Measurements from ENCODE around the gene LNX2. TPM values are rescaled to one million over a fixed set of nuclear protein-coding genes. Genes with fewer than 3 reads are reported as not detected.

The LNX2 gene
- total RNA-seq (10 to 100 TPM in 2 of 5 donors, 1 to 10 TPM in 3; 5.0 to 11.8 (median 9.8) TPM), total RNA-seq (11.0 to 46.3 (median 18.4) reads per million in 29 experiments)
- 9.2 TPM for total RNA-seq (2013)

- Mint-ChIP-seq H3K4me3 (peak within 1 kb of the TSS; percentile 91 to 94 (median 93)), H3K36me3 (peaks cover 24% of the 10 kb centered on the region)
These were observed at the start of gene LNX2 for GRCh38 chr13:27620377-27621115. Gene LNX2, minus strand, starts transcription at chr13:27620529. Its CDS starts 38,826 bp downstream, at chr13:27581703.

GRCh38 chr13:27667946-27668345 lies 47.6 kb upstream of the LNX2 start:
- ChIA-PET CTCF (interaction anchor here (0.6 to 0.7 kb wide), 2 partner anchors 124 to 506 kb away, joined by 5 read pairs; no protein-coding TSS in a partner anchor), POLR2A (interaction anchor here in 1 of 2 donors (0.6 kb wide), 2 partner anchors 18 to 124 kb away, joined by 5 to 8 read pairs; no protein-coding TSS in a partner anchor)
- H3K27me3 Mint-ChIP-seq = no peaks in the 10 kb centered on the region
- Histone ChIP-seq H3K4me1 (ENCODE audit: control insufficient read depth in 1 of 2, extremely low read depth in 1 of 2, insufficient read depth in 2 of 2, low read length in 2 of 2) (no peaks in the 10 kb centered on the region), H3K36me3 (ENCODE audit: control insufficient read depth in 2 of 2, extremely low read depth in 1 of 2, insufficient read depth in 1 of 2, low read length in 1 of 2) (peaks cover 6 to 10% of the 10 kb centered on the region in 2 donors), H3K27ac (ENCODE audit: low read length) (no peak overlapping the region), H3K4me3 (ENCODE audit: control insufficient read depth in 1 of 2, extremely low read depth in 1 of 2, low read length in 1 of 2) (no peak overlapping the region), H3K27me3 (replicated peaks in 1 of 2; ENCODE audit: control insufficient read depth in 2 of 2, extremely low read depth in 1 of 2, insufficient read depth in 2 of 2, low read length in 1 of 2) (no peaks in the 10 kb centered on the region), H3K9me3 (no peaks in the 10 kb centered on the region)
- WGBS (ENCODE audit: insufficient coverage) = no CpG with 5 or more reads among the region's 2 CpGs
- no peak overlapping the region for H3K27ac Mint-ChIP-seq
- peaks cover 0 to 4% (median 0%) of the 10 kb centered on the region in 3 donors for H3K4me1 Mint-ChIP-seq
- peaks cover 0 to 3% (median 0%) of the 10 kb centered on the region in 3 donors for H3K9me3 Mint-ChIP-seq
- no peak overlapping the region for H3K4me3 Mint-ChIP-seq
- H3K36me3 Mint-ChIP-seq = peaks cover 10% of the 10 kb centered on the region
- DNase-seq = no peak
- ATAC-seq (replicated peaks in 1 of 4) = no peak

More at GRCh38 chr13:27620377-27621115, at the start of gene LNX2:
- under 1% methylated on average over 68 of the region's 79 CpGs for WGBS (ENCODE audit: insufficient coverage)
- peak within 1 kb of the TSS; percentile 91 to 92 for H3K4me3 ChIP-seq (ENCODE audit: control insufficient read depth in 1 of 2, extremely low read depth in 1 of 2, low read length in 1 of 2)
- POLR2A ChIA-PET = interaction anchor here (0.5 to 2.1 kb wide), 8 partner anchors 18 to 1097 kb away, joined by 3 to 10 read pairs (median 3); partner anchors contain the start of genes GTF3A (in 1 of the 2) and MTIF3 (in 1 of the 2)
- H3K27me3 ChIP-seq (replicated peaks in 1 of 2; ENCODE audit: control insufficient read depth in 2 of 2, extremely low read depth in 1 of 2, insufficient read depth in 2 of 2, low read length in 1 of 2) = no peaks in the 10 kb centered on the region
- peak; percentile 86 to 98 (median 94) for DNase-seq
- Mint-ChIP-seq H3K4me1 (peaks cover 62 to 68% (median 67%) of the 10 kb centered on the region in 3 donors), H3K9me3 (no peaks in the 10 kb centered on the region), H3K27me3 (no peaks in the 10 kb centered on the region), H3K27ac (peak within 1 kb of the TSS; percentile 92 to 96)
- H3K9me3 ChIP-seq = no peaks in the 10 kb centered on the region
- CTCF ChIA-PET = interaction anchor here (0.6 to 1.3 kb wide), 10 partner anchors 9 to 1991 kb away, joined by 3 to 6 read pairs (median 3); no protein-coding TSS in a partner anchor
- ATAC-seq (replicated peaks in 1 of 4) = peak; percentile 83 to 86 (median 84)
- peak within 1 kb of the TSS; percentile 96 for H3K27ac ChIP-seq (ENCODE audit: low read length)
- peaks cover 0 to 10% of the 10 kb centered on the region in 2 donors for H3K36me3 ChIP-seq (ENCODE audit: control insufficient read depth in 2 of 2, extremely low read depth in 1 of 2, insufficient read depth in 1 of 2, low read length in 1 of 2)
- peaks cover 21 to 24% of the 10 kb centered on the region in 2 experiments for H3K4me1 ChIP-seq (ENCODE audit: control insufficient read depth in 1 of 2, extremely low read depth in 1 of 2, insufficient read depth in 2 of 2, low read length in 2 of 2)

- DNase-seq = no peak
- Histone ChIP-seq H3K4me1 (ENCODE audit: control insufficient read depth in 1 of 2, extremely low read depth in 1 of 2, insufficient read depth in 2 of 2, low read length in 2 of 2) (no peaks in the 10 kb centered on the region), H3K36me3 (ENCODE audit: control insufficient read depth in 2 of 2, extremely low read depth in 1 of 2, insufficient read depth in 1 of 2, low read length in 1 of 2) (peaks cover 6 to 10% of the 10 kb centered on the region in 2 donors), H3K27ac (ENCODE audit: low read length) (no peak overlapping the region), H3K27me3 (replicated peaks in 1 of 2; ENCODE audit: control insufficient read depth in 2 of 2, extremely low read depth in 1 of 2, insufficient read depth in 2 of 2, low read length in 1 of 2) (no peaks in the 10 kb centered on the region), H3K9me3 (no peaks in the 10 kb centered on the region), H3K4me3 (ENCODE audit: control insufficient read depth in 1 of 2, extremely low read depth in 1 of 2, low read length in 1 of 2) (no peak overlapping the region)
- no peak for ATAC-seq (replicated peaks in 1 of 4)
- H3K27me3 Mint-ChIP-seq = no peaks in the 10 kb centered on the region
- CTCF ChIA-PET = no interaction called here
- H3K27ac Mint-ChIP-seq = no peak overlapping the region
- peaks cover 10% of the 10 kb centered on the region for H3K36me3 Mint-ChIP-seq
- H3K4me1 Mint-ChIP-seq = peaks cover 0 to 7% (median 2%) of the 10 kb centered on the region in 3 donors
- no peaks in the 10 kb centered on the region for H3K9me3 Mint-ChIP-seq
- no peak overlapping the region for H3K4me3 Mint-ChIP-seq
- 93% methylated on average over 3 of the region's 3 CpGs for WGBS (ENCODE audit: insufficient coverage)
- POLR2A ChIA-PET = no interaction called here
These were observed 46.6 kb upstream of the LNX2 start for GRCh38 chr13:27666951-27667350.

GRCh38 chr13:27665761-27666160 lies 45.4 kb upstream of the LNX2 start:
- DNase-seq (no peak), ATAC-seq (replicated peaks in 1 of 4) (no peak)
- CTCF ChIA-PET = interaction anchor here in 1 of 2 donors (0.5 kb wide), 1 partner anchor 288 kb away, joined by 3 read pairs; no protein-coding TSS in a partner anchor
- no peak overlapping the region for H3K27ac ChIP-seq (ENCODE audit: low read length)
- Mint-ChIP-seq H3K4me1 (peaks cover 0 to 9% (median 2%) of the 10 kb centered on the region in 3 donors), H3K9me3 (no peaks in the 10 kb centered on the region), H3K27ac (no peak overlapping the region), H3K4me3 (no peak overlapping the region), H3K27me3 (no peaks in the 10 kb centered on the region), H3K36me3 (peaks cover 10% of the 10 kb centered on the region)
- 97% methylated on average over 19 of the region's 19 CpGs for WGBS (ENCODE audit: insufficient coverage)
- H3K9me3 ChIP-seq = no peaks in the 10 kb centered on the region
- peaks cover 6 to 10% of the 10 kb centered on the region in 2 donors for H3K36me3 ChIP-seq (ENCODE audit: control insufficient read depth in 2 of 2, extremely low read depth in 1 of 2, insufficient read depth in 1 of 2, low read length in 1 of 2)
- H3K4me1 ChIP-seq (ENCODE audit: control insufficient read depth in 1 of 2, extremely low read depth in 1 of 2, insufficient read depth in 2 of 2, low read length in 2 of 2) = no peaks in the 10 kb centered on the region
- POLR2A ChIA-PET = interaction anchor here (0.5 to 0.6 kb wide), 2 partner anchors 215 to 1679 kb away, joined by 4 read pairs; no protein-coding TSS in a partner anchor
- no peak overlapping the region for H3K4me3 ChIP-seq (ENCODE audit: control insufficient read depth in 1 of 2, extremely low read depth in 1 of 2, low read length in 1 of 2)
- no peaks in the 10 kb centered on the region for H3K27me3 ChIP-seq (replicated peaks in 1 of 2; ENCODE audit: control insufficient read depth in 2 of 2, extremely low read depth in 1 of 2, insufficient read depth in 2 of 2, low read length in 1 of 2)

GRCh38 chr13:27665333-27665732 lies 45.0 kb upstream of the LNX2 start:
- ATAC-seq (replicated peaks in 1 of 4) = no peak
- CTCF ChIA-PET = no interaction called here
- H3K36me3 ChIP-seq (ENCODE audit: control insufficient read depth in 2 of 2, extremely low read depth in 1 of 2, insufficient read depth in 1 of 2, low read length in 1 of 2) = peaks cover 6 to 10% of the 10 kb centered on the region in 2 donors
- Mint-ChIP-seq H3K36me3 (peaks cover 13% of the 10 kb centered on the region), H3K4me3 (no peak overlapping the region), H3K4me1 (peaks cover 2 to 13% (median 4%) of the 10 kb centered on the region in 3 donors), H3K27ac (no peak overlapping the region), H3K27me3 (no peaks in the 10 kb centered on the region), H3K9me3 (no peaks in the 10 kb centered on the region)
- H3K4me3 ChIP-seq (ENCODE audit: control insufficient read depth in 1 of 2, extremely low read depth in 1 of 2, low read length in 1 of 2) = no peak overlapping the region
- POLR2A ChIA-PET = interaction anchor here in 1 of 2 donors (0.6 kb wide), 1 partner anchor 214 kb away, joined by 4 read pairs; no protein-coding TSS in a partner anchor
- H3K4me1 ChIP-seq (ENCODE audit: control insufficient read depth in 1 of 2, extremely low read depth in 1 of 2, insufficient read depth in 2 of 2, low read length in 2 of 2) = no peaks in the 10 kb centered on the region
- H3K9me3 ChIP-seq = no peaks in the 10 kb centered on the region
- no peaks in the 10 kb centered on the region for H3K27me3 ChIP-seq (replicated peaks in 1 of 2; ENCODE audit: control insufficient read depth in 2 of 2, extremely low read depth in 1 of 2, insufficient read depth in 2 of 2, low read length in 1 of 2)
- WGBS (ENCODE audit: insufficient coverage) = no CpG with 5 or more reads among the region's 3 CpGs
- no peak overlapping the region for H3K27ac ChIP-seq (ENCODE audit: low read length)
- DNase-seq = no peak

- Histone ChIP-seq H3K9me3 (no peaks in the 10 kb centered on the region), H3K27ac (ENCODE audit: low read length) (no peak overlapping the region), H3K4me1 (ENCODE audit: control insufficient read depth in 1 of 2, extremely low read depth in 1 of 2, insufficient read depth in 2 of 2, low read length in 2 of 2) (no peaks in the 10 kb centered on the region), H3K36me3 (ENCODE audit: control insufficient read depth in 2 of 2, extremely low read depth in 1 of 2, insufficient read depth in 1 of 2, low read length in 1 of 2) (peaks cover 6 to 19% of the 10 kb centered on the region in 2 donors), H3K27me3 (replicated peaks in 1 of 2; ENCODE audit: control insufficient read depth in 2 of 2, extremely low read depth in 1 of 2, insufficient read depth in 2 of 2, low read length in 1 of 2) (no peaks in the 10 kb centered on the region), H3K4me3 (ENCODE audit: control insufficient read depth in 1 of 2, extremely low read depth in 1 of 2, low read length in 1 of 2) (no peak overlapping the region)
- Mint-ChIP-seq H3K4me1 (peaks cover 4 to 14% (median 5%) of the 10 kb centered on the region in 3 donors), H3K4me3 (no peak overlapping the region), H3K27me3 (no peaks in the 10 kb centered on the region), H3K36me3 (peaks cover 17% of the 10 kb centered on the region), H3K27ac (no peak overlapping the region), H3K9me3 (no peaks in the 10 kb centered on the region)
- DNase-seq (no peak), ATAC-seq (replicated peaks in 1 of 4) (no peak)
- ChIA-PET POLR2A (no interaction called here), CTCF (no interaction called here)
- 89% methylated on average over 6 of the region's 8 CpGs for WGBS (ENCODE audit: insufficient coverage)
These were observed 43.6 kb upstream of the LNX2 start for GRCh38 chr13:27663947-27664346.
